ENCODE results near the gene CCDC159.
A peak's percentile ranks its signal among the peaks of the same experiment; 100 is the strongest.
"Not testable (repeated sequence)": the region's sequence is repeated elsewhere in the genome, so short reads cannot be mapped to it uniquely, and the experiment has no call there.

The CCDC159 gene

GRCh38 chr19:11354102-11354501, 7.8 kb downstream of the CCDC159 start:
- not testable (repeated sequence) for H3K9me3 ChIP-seq (ENCODE audit: control insufficient read depth, insufficient read depth, low read length); H3K9ac ChIP-seq (ENCODE audit: low read depth, low read length); H3K4me1 ChIP-seq (ENCODE audit: insufficient read depth, low read length); H3K36me3 ChIP-seq (ENCODE audit: insufficient read depth, low read length)

DNA sequence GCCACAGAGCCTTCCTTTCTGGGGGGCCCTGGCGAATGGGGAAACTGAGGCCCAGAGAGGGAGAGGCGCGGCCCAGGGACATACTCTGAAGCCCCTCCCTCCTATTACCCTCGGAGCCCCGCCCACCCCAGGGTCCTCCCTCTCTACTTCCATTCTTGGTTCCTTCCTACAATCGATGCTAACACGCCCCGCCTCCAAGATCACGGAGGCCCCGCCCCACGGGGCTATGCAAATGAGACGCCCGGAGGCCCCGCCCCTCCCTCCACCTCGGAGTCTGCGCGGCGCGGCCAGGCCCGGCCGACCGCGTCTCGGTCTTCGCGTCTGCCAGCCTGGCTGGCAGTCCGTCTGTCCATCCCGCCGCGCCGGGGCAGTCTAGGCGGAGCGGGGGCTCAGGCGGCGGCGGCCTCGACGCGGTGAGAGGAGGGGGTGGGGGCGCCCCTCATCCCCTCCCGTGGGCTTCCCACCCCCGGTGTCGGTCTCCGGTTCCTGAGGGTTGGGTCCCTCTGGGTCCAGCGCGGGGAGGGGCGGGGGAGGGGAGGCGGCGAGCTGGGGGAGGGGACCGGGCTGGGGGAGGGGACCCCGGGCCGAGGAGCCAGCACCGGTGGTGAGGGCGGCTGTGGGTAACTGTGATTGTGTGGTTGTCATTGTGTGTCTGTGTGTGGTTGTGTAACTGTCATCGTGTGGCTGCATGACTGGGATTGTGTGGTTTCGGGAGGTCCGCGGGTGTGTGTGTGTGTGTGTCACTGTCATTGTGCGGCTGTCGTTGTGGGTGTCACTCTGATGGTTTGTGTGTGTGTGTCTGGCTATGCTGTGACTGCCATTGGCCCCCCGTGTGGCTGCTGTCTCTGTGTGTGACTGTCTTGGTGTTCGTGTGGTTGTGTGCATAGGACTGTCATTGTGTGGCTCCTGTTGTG, 9.1 kb downstream of the CCDC159 start, which contains the start of gene PLPPR2:
Gene PLPPR2, plus strand, starts transcription at position 273 of the 914 bp plus-strand sequence. CDS start 2,242 bp downstream, outside the sequence.
- no peaks in the 10 kb centered on the region for H3K36me3 ChIP-seq (ENCODE audit: insufficient read depth, low read length)
- H3K4me1 ChIP-seq (ENCODE audit: insufficient read depth, low read length): no peaks in the 10 kb centered on the region; the same call in 1 of the 2 replicates
- peak within 1 kb of the TSS; percentile 42; the same call in 1 of the 2 replicates for H3K9ac ChIP-seq (ENCODE audit: low read depth, low read length)
- H3K9me3 ChIP-seq (ENCODE audit: control insufficient read depth, insufficient read depth, low read length): no peaks in the 10 kb centered on the region

- Histone ChIP-seq H3K36me3 (ENCODE audit: insufficient read depth, low read length) (no peaks in the 10 kb centered on the region), H3K9me3 (ENCODE audit: control insufficient read depth, insufficient read depth, low read length) (no peaks in the 10 kb centered on the region), H3K9ac (ENCODE audit: low read depth, low read length) (peak overlapping the region; percentile 25; the same call in 1 of the 2 replicates), H3K4me1 (ENCODE audit: insufficient read depth, low read length) (no peaks in the 10 kb centered on the region; the same call in 1 of the 2 replicates)
Observed at GRCh38 chr19:11356074-11356397, 9.7 kb downstream of the CCDC159 start.

DNA sequence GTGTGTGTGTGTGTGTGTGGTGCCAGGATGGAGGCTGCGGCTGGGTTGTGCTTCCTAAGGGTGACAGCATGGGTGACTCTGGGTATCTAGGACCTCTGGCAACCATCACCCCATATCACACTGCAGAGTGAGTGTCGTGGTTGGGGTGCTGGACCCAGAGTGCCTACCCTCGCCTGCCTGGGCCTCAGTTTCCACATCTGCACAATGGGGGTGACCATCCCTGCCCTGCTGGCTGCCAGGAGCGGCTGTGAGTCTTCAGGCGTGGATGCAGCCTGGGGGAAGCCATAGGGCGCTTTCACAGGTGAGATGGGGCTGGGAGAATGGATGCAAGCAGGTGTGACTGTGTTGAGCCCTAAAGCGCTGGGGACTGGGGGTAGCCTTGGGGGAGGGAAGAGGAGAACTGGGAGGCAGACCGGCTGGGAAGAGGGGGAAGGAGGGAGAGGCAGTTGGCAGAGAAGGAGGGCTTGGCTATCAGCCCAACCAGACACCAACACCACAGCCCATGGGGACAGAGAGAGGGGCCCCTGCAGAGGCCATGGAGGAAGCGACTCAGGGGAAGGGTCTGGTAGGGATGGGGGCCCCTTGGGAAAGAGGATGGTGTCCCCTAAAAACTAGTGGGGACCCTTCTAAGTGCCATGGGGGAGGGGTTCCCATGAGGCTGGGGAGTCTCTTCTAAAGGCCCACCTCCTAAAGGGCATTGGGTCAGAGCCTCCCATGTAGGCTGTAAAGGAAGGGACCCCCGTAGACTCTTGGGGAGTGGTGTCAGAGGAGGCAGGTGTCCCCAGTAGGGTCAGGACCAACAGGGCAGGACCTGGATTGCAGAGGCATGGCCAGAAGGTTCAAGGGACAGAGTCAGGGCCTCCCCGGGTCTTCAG, 10.6 kb downstream of the CCDC159 start:
- Histone ChIP-seq H3K9ac (ENCODE audit: low read depth, low read length) (no peak overlapping the region), H3K9me3 (ENCODE audit: control insufficient read depth, insufficient read depth, low read length) (no peaks in the 10 kb centered on the region), H3K4me1 (ENCODE audit: insufficient read depth, low read length) (no peaks in the 10 kb centered on the region; the same call in 1 of the 2 replicates), H3K36me3 (ENCODE audit: insufficient read depth, low read length) (no peaks in the 10 kb centered on the region)

DNA sequence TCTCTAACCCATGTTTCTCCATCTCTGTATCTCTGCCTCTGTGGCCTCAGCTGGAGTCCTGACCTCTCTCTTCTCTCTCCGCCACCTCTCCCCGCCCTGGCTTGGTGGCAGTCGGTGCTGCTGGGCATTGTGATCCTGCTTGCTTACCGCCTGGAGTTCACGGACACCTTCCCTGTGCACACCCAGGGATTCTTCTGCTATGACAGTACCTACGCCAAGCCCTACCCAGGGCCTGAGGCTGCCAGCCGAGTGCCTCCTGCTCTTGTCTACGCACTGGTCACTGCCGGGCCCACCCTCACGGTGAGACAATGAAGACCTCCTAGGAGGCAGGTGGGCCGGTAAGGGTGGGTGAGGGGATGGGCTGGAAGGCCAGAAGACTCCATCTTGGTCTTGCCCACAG, 13.1 kb downstream of the CCDC159 start:
- no peak overlapping the region for H3K9ac ChIP-seq (ENCODE audit: low read depth, low read length)
- no peaks in the 10 kb centered on the region for H3K9me3 ChIP-seq (ENCODE audit: control insufficient read depth, insufficient read depth, low read length)
- no peaks in the 10 kb centered on the region; the same call in 1 of the 2 replicates for H3K4me1 ChIP-seq (ENCODE audit: insufficient read depth, low read length)
- no peaks in the 10 kb centered on the region for H3K36me3 ChIP-seq (ENCODE audit: insufficient read depth, low read length)

DNA sequence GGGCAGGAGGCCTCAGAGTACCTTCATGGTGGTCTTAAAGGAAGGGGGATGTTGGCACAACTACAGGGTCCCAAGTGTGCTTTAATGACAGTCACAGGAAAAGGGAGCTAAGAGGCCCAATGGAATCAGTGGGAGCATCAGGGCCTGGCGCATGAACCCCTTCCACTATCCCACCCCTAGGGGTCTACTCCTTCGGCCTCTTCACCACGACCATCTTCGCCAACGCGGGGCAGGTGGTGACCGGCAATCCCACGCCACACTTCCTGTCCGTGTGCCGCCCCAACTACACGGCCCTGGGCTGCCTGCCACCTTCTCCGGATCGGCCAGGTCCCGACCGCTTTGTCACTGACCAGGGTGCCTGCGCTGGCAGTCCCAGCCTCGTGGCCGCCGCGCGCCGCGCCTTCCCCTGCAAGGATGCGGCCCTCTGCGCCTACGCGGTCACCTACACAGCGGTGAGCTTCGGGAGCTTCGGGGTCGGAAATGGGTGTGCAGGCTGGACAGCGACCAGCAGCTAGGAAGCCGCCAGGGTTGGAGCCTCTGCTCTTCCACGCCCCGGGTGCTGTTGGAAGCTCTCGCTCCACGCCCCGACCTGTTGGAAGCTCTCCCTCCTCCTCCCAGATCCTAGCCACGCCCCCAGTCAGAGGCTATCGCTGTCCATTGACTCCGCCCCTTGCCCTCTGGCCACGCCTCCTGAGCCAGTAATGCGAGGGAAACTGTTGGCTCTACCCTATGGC, 14.9 kb downstream of the CCDC159 start:
- no peaks in the 10 kb centered on the region for H3K36me3 ChIP-seq (ENCODE audit: insufficient read depth, low read length)
- H3K9ac ChIP-seq (ENCODE audit: low read depth, low read length): peak overlapping the region; percentile 35; the same call in 1 of the 2 replicates
- H3K4me1 ChIP-seq (ENCODE audit: insufficient read depth, low read length): no peaks in the 10 kb centered on the region; the same call in 1 of the 2 replicates

GRCh38 chr19:11361771-11362731, 15.7 kb downstream of the CCDC159 start:
- H3K9me3 ChIP-seq (ENCODE audit: control insufficient read depth, insufficient read depth, low read length): no peaks in the 10 kb centered on the region
- H3K9ac ChIP-seq (ENCODE audit: low read depth, low read length): peak overlapping the region; percentile 35; the same call in 1 of the 2 replicates
- H3K36me3 ChIP-seq (ENCODE audit: insufficient read depth, low read length): no peaks in the 10 kb centered on the region

More for the DNA sequence above, 14.9 kb downstream of the CCDC159 start:
- no peaks in the 10 kb centered on the region for H3K9me3 ChIP-seq (ENCODE audit: control insufficient read depth, insufficient read depth, low read length)

DNA sequence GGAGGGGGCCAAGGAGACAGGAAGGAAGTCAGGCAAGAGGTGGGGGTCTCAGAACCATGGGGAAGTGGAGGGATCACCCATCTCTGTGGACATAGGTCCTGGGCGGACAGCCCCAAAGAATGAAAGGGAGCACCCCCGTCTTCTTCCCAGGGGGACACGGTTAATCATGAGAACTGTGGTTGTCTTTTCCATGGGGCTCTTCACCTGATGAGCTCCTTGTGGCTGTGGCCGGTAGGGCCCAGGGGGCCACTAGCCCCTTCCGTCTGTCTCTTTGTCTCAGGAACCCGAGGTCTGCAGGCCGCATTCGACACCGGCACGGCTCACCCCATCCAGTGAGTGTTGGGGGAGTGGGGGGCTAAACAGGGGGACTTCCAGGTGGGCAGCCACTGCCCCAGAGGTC, 17.6 kb downstream of the CCDC159 start:
- Histone ChIP-seq H3K36me3 (ENCODE audit: insufficient read depth, low read length) (no peaks in the 10 kb centered on the region), H3K9ac (ENCODE audit: low read depth, low read length) (no peak overlapping the region)

More at GRCh38 chr19:11361771-11362731, 15.7 kb downstream of the CCDC159 start:
- no peaks in the 10 kb centered on the region; the same call in 1 of the 2 replicates for H3K4me1 ChIP-seq (ENCODE audit: insufficient read depth, low read length)

DNA sequence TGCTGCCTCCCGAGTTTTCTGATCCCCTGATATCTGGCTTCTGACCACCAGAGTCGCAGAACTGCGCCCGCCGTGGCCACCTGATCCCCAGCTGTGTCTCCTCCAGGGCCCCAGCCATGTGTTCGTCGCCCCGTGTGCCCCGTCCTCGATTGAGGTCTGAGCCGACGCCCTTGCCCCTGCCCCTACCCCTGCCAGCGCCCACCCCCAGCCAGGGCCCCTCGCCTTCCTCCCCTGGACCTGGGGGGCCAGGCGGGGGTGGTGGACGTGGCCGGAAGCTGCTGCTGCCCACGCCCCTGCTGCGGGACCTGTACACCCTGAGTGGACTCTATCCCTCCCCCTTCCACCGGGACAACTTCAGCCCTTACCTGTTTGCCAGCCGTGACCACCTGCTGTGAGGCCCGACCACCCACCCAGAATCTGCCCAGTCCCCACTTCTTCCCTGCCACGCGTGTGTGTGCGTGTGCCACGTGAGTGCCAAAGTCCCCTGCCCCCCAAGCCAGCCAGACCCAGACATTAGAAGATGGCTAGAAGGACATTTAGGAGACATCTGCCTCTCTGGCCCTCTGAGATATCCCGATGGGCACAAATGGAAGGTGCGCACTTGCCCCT, 18.1 kb downstream of the CCDC159 start:
- no peaks in the 10 kb centered on the region for H3K9me3 ChIP-seq (ENCODE audit: control insufficient read depth, insufficient read depth, low read length)
- H3K36me3 ChIP-seq (ENCODE audit: insufficient read depth, low read length): no peaks in the 10 kb centered on the region
- H3K4me1 ChIP-seq (ENCODE audit: insufficient read depth, low read length): no peaks in the 10 kb centered on the region; the same call in 1 of the 2 replicates
- H3K9ac ChIP-seq (ENCODE audit: low read depth, low read length): no peak overlapping the region

More for the DNA sequence above, 17.6 kb downstream of the CCDC159 start:
- Histone ChIP-seq H3K4me1 (ENCODE audit: insufficient read depth, low read length) (no peaks in the 10 kb centered on the region; the same call in 1 of the 2 replicates), H3K9me3 (ENCODE audit: control insufficient read depth, insufficient read depth, low read length) (no peaks in the 10 kb centered on the region)

DNA sequence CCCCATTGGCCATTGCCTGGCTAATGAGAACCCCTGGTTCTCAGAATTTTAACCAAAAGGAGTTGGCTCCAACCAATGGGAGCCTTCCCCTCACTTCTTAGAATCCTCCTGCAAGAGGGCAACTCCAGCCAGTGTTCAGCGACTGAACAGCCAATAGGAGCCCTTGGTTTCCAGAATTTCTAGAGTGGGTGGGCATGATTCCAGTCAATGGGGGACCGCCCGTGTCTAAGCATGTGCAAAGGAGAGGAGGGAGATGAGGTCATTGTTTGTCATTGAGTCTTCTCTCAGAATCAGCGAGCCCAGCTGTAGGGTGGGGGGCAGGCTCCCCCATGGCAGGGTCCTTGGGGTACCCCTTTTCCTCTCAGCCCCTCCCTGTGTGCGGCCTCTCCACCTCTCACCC, 18.6 kb downstream of the CCDC159 start:
- Histone ChIP-seq H3K36me3 (ENCODE audit: insufficient read depth, low read length) (no peaks in the 10 kb centered on the region), H3K9me3 (ENCODE audit: control insufficient read depth, insufficient read depth, low read length) (no peaks in the 10 kb centered on the region), H3K9ac (ENCODE audit: low read depth, low read length) (no peak overlapping the region), H3K4me1 (ENCODE audit: insufficient read depth, low read length) (no peaks in the 10 kb centered on the region; the same call in 1 of the 2 replicates)

DNA sequence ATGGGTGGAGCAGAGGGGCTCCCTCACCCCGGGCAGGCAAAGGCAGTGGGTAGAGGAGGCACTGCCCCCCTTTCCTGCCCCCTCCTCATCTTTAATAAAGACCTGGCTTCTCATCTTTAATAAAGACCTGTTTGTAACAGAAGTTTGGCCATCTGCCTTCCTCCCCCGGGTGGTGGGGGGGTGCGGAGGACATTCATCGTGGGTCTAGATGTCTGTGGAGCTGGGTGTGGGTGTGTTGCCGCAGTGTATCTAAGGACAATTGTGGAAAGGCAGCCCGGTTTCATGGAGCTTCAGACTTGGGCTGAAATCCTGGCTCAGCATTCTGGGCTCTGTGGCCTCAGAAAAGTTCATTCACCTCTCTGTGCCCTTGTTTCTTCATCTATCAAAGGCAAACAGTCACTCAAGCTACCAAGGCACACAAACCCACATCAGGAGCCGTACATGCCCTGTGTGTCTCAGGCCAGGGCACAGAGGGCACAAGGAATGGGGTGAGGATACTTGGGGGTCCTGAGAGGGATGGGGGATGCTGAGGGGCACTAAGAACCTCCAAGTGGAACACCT, 19.3 kb downstream of the CCDC159 start:
- no peaks in the 10 kb centered on the region for H3K9me3 ChIP-seq (ENCODE audit: control insufficient read depth, insufficient read depth, low read length)
- H3K4me1 ChIP-seq (ENCODE audit: insufficient read depth, low read length): no peaks in the 10 kb centered on the region; the same call in 1 of the 2 replicates
- no peaks in the 10 kb centered on the region for H3K36me3 ChIP-seq (ENCODE audit: insufficient read depth, low read length)
- no peak overlapping the region for H3K9ac ChIP-seq (ENCODE audit: low read depth, low read length)

- Histone ChIP-seq H3K4me1 (ENCODE audit: insufficient read depth, low read length) (no peaks in the 10 kb centered on the region), H3K9ac (ENCODE audit: low read depth, low read length) (no peak overlapping the region), H3K9me3 (ENCODE audit: control insufficient read depth, insufficient read depth, low read length) (no peaks in the 10 kb centered on the region)
Observed at GRCh38 chr19:11367528-11367927, 21.2 kb downstream of the CCDC159 start.

More at GRCh38 chr19:11367528-11367927, 21.2 kb downstream of the CCDC159 start:
- H3K36me3 ChIP-seq (ENCODE audit: insufficient read depth, low read length): no peaks in the 10 kb centered on the region

All from ES-I3 (cell line).